H9 (cell line): ENCODE results near the gene KIF6. TPM values are rescaled to one million over a fixed set of nuclear protein-coding genes. Genes with fewer than 3 reads are reported as not detected.

Experiments
- DNase-seq: peaks from one replicate; pipeline ENCODE4 v3.0.0-alpha.2; 2017
- H2AFZ ChIP-seq: one replicate; pipeline ENCODE4 v1.6.1; 2013; ENCODE audit warnings: mild to moderate bottlenecking, low read length, control low read depth, moderate library complexity
- H2AK5ac ChIP-seq: 2 replicates; pipeline ENCODE4 v1.6.1; 2013; ENCODE audit warnings: low read length, control low read depth, mixed read lengths; ENCODE audit not compliant: insufficient read length
- H2BK120ac ChIP-seq: one replicate; pipeline ENCODE4 v1.6.1; 2013; ENCODE audit warnings: low read depth, mild to moderate bottlenecking, low read length, control low read depth, inconsistent platforms; ENCODE audit not compliant: poor library complexity, severe bottlenecking
- H2BK12ac ChIP-seq: 2 replicates; pipeline ENCODE4 v1.6.1; 2013; ENCODE audit warnings: low read length, control low read depth, mixed read lengths, low read depth; ENCODE audit not compliant: insufficient read length
- H2BK15ac ChIP-seq: 2 replicates; pipeline ENCODE4 v1.6.1; 2013; ENCODE audit warnings: low read depth, low read length, control low read depth
- H2BK20ac ChIP-seq: one replicate; pipeline ENCODE4 v1.6.1; 2013; ENCODE audit warnings: low read depth, mild to moderate bottlenecking, low read length, control low read depth, inconsistent platforms; ENCODE audit not compliant: poor library complexity, severe bottlenecking
- H2BK5ac ChIP-seq: 2 replicates; pipeline ENCODE4 v1.6.1; 2013; ENCODE audit warnings: low read length, control low read depth, mixed read lengths; ENCODE audit not compliant: insufficient read length
- H3K14ac ChIP-seq: 2 replicates; pipeline ENCODE4 v1.6.1; 2013; ENCODE audit warnings: low read length, control low read depth; ENCODE audit not compliant: insufficient read depth
- H3K18ac ChIP-seq: 2 replicates; pipeline ENCODE4 v1.6.1; 2013; ENCODE audit warnings: low read depth, mild to moderate bottlenecking, mixed read lengths, low read length, control low read depth; ENCODE audit not compliant: insufficient read length
- H3K23ac ChIP-seq: 2 replicates; pipeline ENCODE4 v1.6.1; 2013; ENCODE audit warnings: low read length, control low read depth, mixed read lengths, low read depth; ENCODE audit not compliant: insufficient read length
- H3K23me2 ChIP-seq: 2 replicates; pipeline ENCODE4 v1.6.1; 2013; ENCODE audit warnings: low read depth, mild to moderate bottlenecking, mixed read lengths, low read length, control low read depth; ENCODE audit not compliant: insufficient read length, poor library complexity, severe bottlenecking
- H3K27ac ChIP-seq: 2 replicates; pipeline ENCODE4 v1.5.1; 2013; ENCODE audit warnings: low read length, control low read depth, mixed read lengths, low read depth; ENCODE audit not compliant: insufficient read length
- H3K27me3 ChIP-seq: 2 replicates; pipeline ENCODE4 v1.6.1; 2013; ENCODE audit warnings: low read length, control low read depth, inconsistent platforms; ENCODE audit not compliant: insufficient read depth
- H3K4ac ChIP-seq: 2 replicates; pipeline ENCODE4 v1.6.1; 2013; ENCODE audit warnings: low read depth, mild to moderate bottlenecking, control low read depth, inconsistent platforms, low read length, moderate library complexity
- H3K4me1 ChIP-seq: 2 replicates; pipeline ENCODE4 v1.6.1; 2013; ENCODE audit warnings: low read length, control low read depth, inconsistent platforms; ENCODE audit not compliant: insufficient read depth
- H3K4me2 ChIP-seq: 2 replicates; pipeline ENCODE4 v1.6.1; 2013; ENCODE audit warnings: low read length, control low read depth, mixed read lengths; ENCODE audit not compliant: insufficient read length, insufficient read depth
- H3K56ac ChIP-seq: 2 replicates; pipeline ENCODE4 v1.6.1; 2013; ENCODE audit warnings: low read depth, mild to moderate bottlenecking, mixed read lengths, low read length, control low read depth; ENCODE audit not compliant: insufficient read length
- H3K79me1 ChIP-seq: 2 replicates; pipeline ENCODE4 v1.6.1; 2013; ENCODE audit warnings: low read depth, mild to moderate bottlenecking, moderate library complexity, low read length, control low read depth, inconsistent platforms; ENCODE audit not compliant: insufficient read depth, poor library complexity, severe bottlenecking
- H3K79me2 ChIP-seq: 2 replicates; pipeline ENCODE4 v1.6.1; 2013; ENCODE audit warnings: low read length, control low read depth, inconsistent platforms; ENCODE audit not compliant: insufficient read depth
- H3K9ac ChIP-seq: 2 replicates; pipeline ENCODE4 v1.6.1; 2013; ENCODE audit warnings: low read length, control low read depth, mixed read lengths; ENCODE audit not compliant: insufficient read length; ENCODE audit errors: extremely low read depth
- H3K9me3 ChIP-seq: one replicate; pipeline ENCODE4 v1.6.1; 2013; ENCODE audit warnings: low read depth, low read length, inconsistent platforms; ENCODE audit not compliant: control insufficient read depth
- H3T11ph ChIP-seq: one replicate; pipeline ENCODE4 v1.6.1; 2013; ENCODE audit warnings: mild to moderate bottlenecking, low read length, control low read depth, inconsistent platforms
- H4K20me1 ChIP-seq: one replicate; pipeline ENCODE4 v1.6.1; 2013; ENCODE audit not compliant: control insufficient read depth, insufficient read length, insufficient read depth
- H4K5ac ChIP-seq: 2 replicates; pipeline ENCODE4 v1.6.1; 2013; ENCODE audit warnings: low read depth, mild to moderate bottlenecking, mixed read lengths, low read length, control low read depth; ENCODE audit not compliant: insufficient read length
- H4K8ac ChIP-seq: replicated peaks from 2 replicates; pipeline ENCODE4 v1.6.1; 2013; ENCODE audit warnings: low read length, control low read depth, mixed read lengths, low read depth; ENCODE audit not compliant: insufficient read length
- H4K91ac ChIP-seq: 2 replicates; pipeline ENCODE4 v1.6.1; 2013; ENCODE audit warnings: low read depth, mild to moderate bottlenecking, moderate library complexity, mixed read lengths, low read length, control low read depth; ENCODE audit not compliant: insufficient read length
- H3K27ac Mint-ChIP-seq, 3 experiments: 2 replicates in 2 of 3; 3 replicates in 1 of 3; pipeline ENCODE4 v1.8.0; 2020 to 2021; ENCODE audit warnings: mixed read lengths in 3 of 3, mild to moderate bottlenecking in 1 of 3, moderate library complexity in 1 of 3
- H3K27me3 Mint-ChIP-seq: 2 replicates; pipeline ENCODE4 v1.8.0; 2021; ENCODE audit warnings: low read depth, mild to moderate bottlenecking, moderate library complexity, mixed read lengths
- H3K36me3 Mint-ChIP-seq, 3 experiments: 2 replicates in 2 of 3; 3 replicates in 1 of 3; pipeline ENCODE4 v1.8.0; 2020 to 2021; ENCODE audit warnings: low read depth in 3 of 3, mixed read lengths in 3 of 3; ENCODE audit not compliant: insufficient read depth in 1 of 3
- H3K4me1 Mint-ChIP-seq, 2 experiments: 2 replicates each; pipeline ENCODE4 v1.8.0; 2020; ENCODE audit warnings: mixed read lengths in 2 of 2
- H3K4me3 Mint-ChIP-seq, 2 experiments: 2 replicates in 1 of 2; 3 replicates in 1 of 2; pipeline ENCODE4 v1.8.0; 2020 to 2021; ENCODE audit warnings: mild to moderate bottlenecking in 2 of 2, mixed read lengths in 2 of 2, moderate library complexity in 1 of 2
- H3K9me3 Mint-ChIP-seq, 2 experiments: 2 replicates in 1 of 2; 3 replicates in 1 of 2; pipeline ENCODE4 v1.8.0; 2020; ENCODE audit warnings: mild to moderate bottlenecking in 2 of 2, mixed read lengths in 2 of 2, moderate library complexity in 1 of 2
- CTCF ChIP-seq: fragments of 200-600 bp; sonication (generic); conservative IDR thresholded peaks from 3 replicates; pipeline ENCODE4 v1.8.0; 2021; ENCODE audit warnings: antibody characterized with exemption, mild to moderate bottlenecking
- WGBS: extraction: QIAGEN DNeasy Blood & Tissue Kit; methylation state at CpG from one replicate; pipeline ENCODE4 v1.1.7; 2013; ENCODE audit warnings: missing lambda C conversion rate, low lambda C conversion rate, mixed read lengths; ENCODE audit not compliant: insufficient read length; ENCODE audit errors: extremely low coverage; 5-methylcytosine and 5-hydroxymethylcytosine counted together
- total RNA-seq: library from RNA; stranded (reverse); gene quantifications from 2 replicates; pipeline ENCODE4 v1.2.1, GENCODE V29; 2021

KIF6 gene
- total RNA-seq, 1 experiment from 2014 or later: 0.63 TPM

GRCh38 chr6:39590871-39591393, 134.3 kb downstream of the KIF6 start:
- no peak overlapping the region for H3K56ac ChIP-seq
- H3K4me1 Mint-ChIP-seq: peaks cover 11 to 14% of the 10 kb centered on the region in 2 experiments
- H3K79me1 ChIP-seq: no peaks in the 10 kb centered on the region
- peaks cover 4 to 5% of the 10 kb centered on the region in 2 experiments; a peak in 3 of 5 replicates for H3K9me3 Mint-ChIP-seq
- no peaks in the 10 kb centered on the region for H4K20me1 ChIP-seq
- no peak overlapping the region for H3K4me3 Mint-ChIP-seq
- no peak overlapping the region for H2BK15ac ChIP-seq
- H3K23ac ChIP-seq: no peak overlapping the region
- TF ChIP-seq CTCF: no peak
- no peak overlapping the region for H4K5ac ChIP-seq
- no peak overlapping the region for H3K9ac ChIP-seq
- no peaks in the 10 kb centered on the region for H3K79me2 ChIP-seq
- no peak overlapping the region for H2BK20ac ChIP-seq
- H4K8ac ChIP-seq: no peak overlapping the region
- H2BK12ac ChIP-seq: no peak overlapping the region
- no peak overlapping the region for H2AK5ac ChIP-seq
- H3K36me3 Mint-ChIP-seq: peaks cover 0 to 3% (median under 1%) of the 10 kb centered on the region in 3 experiments; a peak in 2 of 7 replicates
- peak; percentile 56 for DNase-seq
- H3K4me2 ChIP-seq: no peak overlapping the region
- H3K9me3 ChIP-seq: no peaks in the 10 kb centered on the region
- H3K27ac ChIP-seq: no peak overlapping the region
- no CpG with 5 or more reads among the region's 5 CpGs for WGBS
- H2BK5ac ChIP-seq: no peak overlapping the region
- H4K91ac ChIP-seq: no peak overlapping the region
- no peak overlapping the region for H2BK120ac ChIP-seq
- no peaks in the 10 kb centered on the region for H3K27me3 ChIP-seq
- no peak overlapping the region for H3K4ac ChIP-seq
- H3K23me2 ChIP-seq: no peaks in the 10 kb centered on the region
- H3K14ac ChIP-seq: no peak overlapping the region
- H3K18ac ChIP-seq: no peak overlapping the region
- peaks cover 3% of the 10 kb centered on the region; the same call in 1 of the 2 replicates for H3K4me1 ChIP-seq
- no peak overlapping the region for H3K27ac Mint-ChIP-seq
- H2AFZ ChIP-seq: no peak overlapping the region
- H3T11ph ChIP-seq: no peak overlapping the region
- peaks cover 5% of the 10 kb centered on the region for H3K27me3 Mint-ChIP-seq
